Measurements from ENCODE around the gene GTPBP6. TPM values are rescaled to one million over a fixed set of nuclear protein-coding genes. Genes with fewer than 3 reads are reported as not detected.

Gene GTPBP6
- total and polyA plus RNA-seq, 8 donors, result 19.8 to 73.9 (median 43.1) TPM

DNA sequence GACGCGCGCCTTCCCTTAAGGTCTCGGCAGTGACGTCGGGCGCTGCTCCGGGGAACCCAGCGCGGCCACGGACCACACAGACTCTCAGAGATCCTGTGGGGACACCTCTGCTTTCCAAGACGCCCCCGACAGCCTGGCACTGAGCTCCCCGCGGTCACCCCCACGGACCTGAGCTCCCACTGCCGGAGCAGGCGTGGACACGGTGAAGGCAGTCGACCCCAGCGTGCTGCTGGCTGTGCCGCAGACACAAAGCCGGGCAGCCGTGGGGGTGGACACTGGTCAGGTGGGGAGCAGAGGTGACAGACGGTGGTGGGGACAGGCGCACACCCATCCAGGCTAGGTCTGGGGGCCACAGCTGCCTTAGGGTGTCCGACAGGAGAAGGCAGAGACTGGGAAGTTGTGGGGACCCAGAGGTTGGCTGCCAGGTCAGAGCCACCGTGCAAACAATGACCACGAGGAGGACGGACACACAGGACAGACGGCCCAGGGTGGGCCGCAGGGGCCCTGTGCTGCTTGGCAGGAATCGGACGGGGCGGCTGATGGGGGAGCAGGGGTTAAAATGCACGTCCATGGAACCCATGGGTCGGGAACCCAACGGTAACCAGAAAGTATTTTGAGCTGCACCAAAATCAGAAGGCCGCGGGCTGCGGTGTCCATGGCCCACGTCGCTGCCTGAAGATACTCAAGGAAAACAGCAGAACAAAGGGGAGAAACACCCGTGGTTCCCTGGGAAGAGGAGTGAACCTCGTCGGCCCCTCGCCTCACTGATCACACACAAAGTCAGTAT, 16.6 kb upstream of the GTPBP6 start:
- WGBS, 5 donors, result 96 to 98% (median 97%) methylated on average over 41 to 47 of the region's 47 CpGs
- intact Hi-C loops (cut with DNase I; ENCODE audit: low total_unique reads), result no loop called here
- Histone ChIP-seq H3K4me1 (peaks cover 9 to 15% (median 13%) of the 10 kb centered on the region in 4 donors), H3K27ac (no peak overlapping the region), H3K36me3 (peaks cover 0 to 64% (median 50%) of the 10 kb centered on the region in 4 donors), H3K4me3 (no peak overlapping the region), H3K9me3 (no peaks in the 10 kb centered on the region), H3K27me3 (peaks cover 0 to 22% (median 13%) of the 10 kb centered on the region in 3 donors)
- no peak for DNase-seq
- no peak for TF ChIP-seq POLR2AphosphoS5 (IDR thresholded peaks at IDR 0.05)
- TF ChIP-seq, protein P1, sequence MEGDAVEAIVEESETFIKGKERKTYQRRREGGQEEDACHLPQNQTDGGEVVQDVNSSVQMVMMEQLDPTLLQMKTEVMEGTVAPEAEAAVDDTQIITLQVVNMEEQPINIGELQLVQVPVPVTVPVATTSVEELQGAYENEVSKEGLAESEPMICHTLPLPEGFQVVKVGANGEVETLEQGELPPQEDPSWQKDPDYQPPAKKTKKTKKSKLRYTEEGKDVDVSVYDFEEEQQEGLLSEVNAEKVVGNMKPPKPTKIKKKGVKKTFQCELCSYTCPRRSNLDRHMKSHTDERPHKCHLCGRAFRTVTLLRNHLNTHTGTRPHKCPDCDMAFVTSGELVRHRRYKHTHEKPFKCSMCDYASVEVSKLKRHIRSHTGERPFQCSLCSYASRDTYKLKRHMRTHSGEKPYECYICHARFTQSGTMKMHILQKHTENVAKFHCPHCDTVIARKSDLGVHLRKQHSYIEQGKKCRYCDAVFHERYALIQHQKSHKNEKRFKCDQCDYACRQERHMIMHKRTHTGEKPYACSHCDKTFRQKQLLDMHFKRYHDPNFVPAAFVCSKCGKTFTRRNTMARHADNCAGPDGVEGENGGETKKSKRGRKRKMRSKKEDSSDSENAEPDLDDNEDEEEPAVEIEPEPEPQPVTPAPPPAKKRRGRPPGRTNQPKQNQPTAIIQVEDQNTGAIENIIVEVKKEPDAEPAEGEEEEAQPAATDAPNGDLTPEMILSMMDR (IDR thresholded peaks at IDR 0.05), result no peak
- TF ChIP-seq POLR2A (IDR thresholded peaks at IDR 0.05), result no peak
- no peak for TF ChIP-seq EP300 (IDR thresholded peaks at IDR 0.05)

DNA sequence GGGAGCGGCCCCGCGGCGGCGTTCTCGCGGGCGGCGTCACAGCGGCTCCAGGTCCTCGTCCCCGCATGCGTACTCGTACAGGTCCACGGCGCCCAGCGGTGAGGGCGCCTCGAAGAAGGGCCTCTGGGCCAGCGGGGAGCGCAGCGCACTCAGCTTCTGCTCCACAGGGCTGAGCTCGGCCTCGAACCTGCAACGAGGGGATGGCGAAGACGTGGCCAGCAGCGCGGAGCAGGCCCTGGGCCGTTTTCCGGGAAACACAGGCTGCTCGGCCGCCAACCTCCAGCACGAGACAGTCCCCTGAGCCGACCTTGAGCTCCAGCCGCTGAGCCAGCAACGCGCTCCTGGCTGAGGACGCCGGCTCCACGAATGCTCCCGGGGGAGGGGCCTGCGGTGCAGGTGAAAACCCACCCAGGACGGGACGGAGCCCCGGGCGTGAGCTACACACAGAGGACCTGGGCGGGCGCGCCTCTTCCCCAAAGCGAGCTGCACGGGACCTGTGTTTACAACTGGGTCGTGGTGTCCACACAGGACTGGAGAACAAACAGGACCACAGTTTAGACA, 15.8 kb upstream of the GTPBP6 start:
- TF ChIP-seq POLR2AphosphoS5 (IDR thresholded peaks at IDR 0.05) (no peak), EP300 (IDR thresholded peaks at IDR 0.05) (no peak), POLR2A (IDR thresholded peaks at IDR 0.05) (no peak)
- TF ChIP-seq, protein P1 (IDR thresholded peaks at IDR 0.05), result no peak
- Histone ChIP-seq H3K9me3 (no peaks in the 10 kb centered on the region), H3K4me1 (peaks cover 9 to 15% (median 13%) of the 10 kb centered on the region in 4 donors), H3K27ac (no peak overlapping the region), H3K36me3 (peaks cover 0 to 64% (median 50%) of the 10 kb centered on the region in 4 donors), H3K4me3 (no peak overlapping the region), H3K27me3 (peaks cover 0 to 26% (median 13%) of the 10 kb centered on the region in 3 donors)
- WGBS, 5 donors, result 93 to 98% (median 95%) methylated on average over 46 to 53 of the region's 53 CpGs
- no peak for DNase-seq
- intact Hi-C loops (cut with DNase I; ENCODE audit: low total_unique reads), result no loop called here

DNA sequence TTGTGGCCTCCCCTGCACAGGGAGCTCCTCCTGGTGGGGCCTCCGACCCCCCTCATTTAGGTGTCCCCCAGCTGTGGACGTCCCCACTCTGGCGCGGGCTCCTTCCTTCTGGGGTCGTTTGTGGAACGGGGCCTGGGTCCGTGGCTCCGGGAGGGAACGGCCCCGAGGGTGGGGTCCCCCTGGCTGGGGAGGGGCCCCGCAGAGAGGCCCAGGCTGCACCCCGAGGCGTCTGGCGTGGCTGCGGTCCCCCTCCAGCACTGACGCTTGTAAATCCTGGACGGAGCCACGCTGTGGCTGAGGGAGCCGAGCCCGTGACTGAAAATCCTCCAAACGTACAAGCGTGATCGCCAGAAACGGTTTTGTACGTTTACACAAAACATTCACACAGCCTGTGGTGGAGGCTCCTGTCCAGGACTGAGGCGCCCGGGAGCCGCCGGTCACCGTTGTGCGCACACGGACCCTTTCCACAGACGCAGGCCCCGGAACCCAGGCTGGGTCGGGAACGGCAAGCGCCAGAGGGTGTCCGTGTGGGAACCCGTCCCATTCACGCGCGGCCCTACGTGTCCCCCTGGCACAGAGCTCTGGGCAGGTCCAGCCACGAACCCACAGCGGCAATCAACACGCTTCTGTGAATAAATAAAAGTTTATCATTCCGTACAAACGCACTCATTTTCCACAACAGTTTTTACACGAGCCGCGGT, 15.2 kb upstream of the GTPBP6 start:
- WGBS, 5 donors, result 90 to 94% (median 92%) methylated on average over 23 to 51 of the region's 51 CpGs
- DNase-seq, result no peak
- TF ChIP-seq, protein P1 (IDR thresholded peaks at IDR 0.05), result no peak
- TF ChIP-seq POLR2A (IDR thresholded peaks at IDR 0.05) (no peak), EP300 (IDR thresholded peaks at IDR 0.05) (no peak), POLR2AphosphoS5 (IDR thresholded peaks at IDR 0.05) (no peak)
- no peaks in the 10 kb centered on the region for H3K9me3 ChIP-seq
- peaks cover 0 to 60% (median 47%) of the 10 kb centered on the region in 4 donors for H3K36me3 ChIP-seq
- intact Hi-C loops (cut with DNase I; ENCODE audit: low total_unique reads), result no loop called here
- H3K27ac ChIP-seq, result no peak overlapping the region
- H3K4me3 ChIP-seq, result no peak overlapping the region
- H3K27me3 ChIP-seq, result peaks cover 0 to 26% (median 13%) of the 10 kb centered on the region in 3 donors
- H3K4me1 ChIP-seq, result peaks cover 9 to 15% (median 13%) of the 10 kb centered on the region in 4 donors

DNA sequence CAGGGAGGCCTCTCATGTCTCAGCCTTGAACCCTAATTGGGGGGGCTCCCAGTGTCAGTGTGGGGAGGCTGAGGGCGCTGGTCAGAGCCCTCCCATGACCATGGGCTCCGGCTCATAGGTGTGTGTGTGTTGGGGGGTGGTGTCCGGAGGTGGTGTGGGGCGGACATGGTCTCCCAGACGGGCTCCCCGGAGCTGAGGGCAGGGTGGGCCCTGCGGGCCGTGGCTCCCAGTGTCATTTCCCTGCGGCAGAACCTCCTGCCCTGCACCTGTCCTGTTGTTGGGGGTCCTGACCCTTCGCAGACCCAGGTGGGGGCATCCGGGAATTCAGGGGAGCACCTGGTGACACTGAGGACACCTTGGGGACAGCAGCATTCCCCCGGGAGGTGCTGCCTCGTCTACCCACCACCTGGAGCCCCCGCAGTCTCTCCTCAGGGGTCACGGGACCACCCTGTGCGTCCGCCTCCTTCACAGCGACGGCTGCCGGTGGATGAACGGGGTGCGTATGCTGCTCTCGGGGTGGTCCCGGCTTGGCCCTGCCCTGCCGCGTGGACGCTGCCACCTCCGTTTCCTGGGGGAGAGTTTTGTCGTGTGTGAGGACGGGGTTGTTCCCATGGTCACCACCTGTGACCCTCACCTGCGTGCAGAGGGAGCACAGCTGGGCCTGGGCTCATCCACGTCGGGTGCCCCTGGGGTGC, 14.5 kb upstream of the GTPBP6 start:
- no peak for TF ChIP-seq POLR2A (IDR thresholded peaks at IDR 0.05)
- Histone ChIP-seq H3K9me3 (no peaks in the 10 kb centered on the region), H3K4me3 (no peak overlapping the region), H3K27me3 (peaks cover 0 to 26% (median 13%) of the 10 kb centered on the region in 3 donors), H3K27ac (no peak overlapping the region), H3K36me3 (peaks cover 0 to 53% (median 40%) of the 10 kb centered on the region in 4 donors), H3K4me1 (peaks cover 9 to 15% (median 13%) of the 10 kb centered on the region in 4 donors)
- no peak for DNase-seq
- 93 to 100% (median 94%) methylated on average over 5 to 33 of the region's 33 CpGs for WGBS, 5 donors
- intact Hi-C loops (cut with DNase I; ENCODE audit: low total_unique reads), result no loop called here
